ENCODE data around the gene LIN7C.

The LIN7C gene

DNA sequence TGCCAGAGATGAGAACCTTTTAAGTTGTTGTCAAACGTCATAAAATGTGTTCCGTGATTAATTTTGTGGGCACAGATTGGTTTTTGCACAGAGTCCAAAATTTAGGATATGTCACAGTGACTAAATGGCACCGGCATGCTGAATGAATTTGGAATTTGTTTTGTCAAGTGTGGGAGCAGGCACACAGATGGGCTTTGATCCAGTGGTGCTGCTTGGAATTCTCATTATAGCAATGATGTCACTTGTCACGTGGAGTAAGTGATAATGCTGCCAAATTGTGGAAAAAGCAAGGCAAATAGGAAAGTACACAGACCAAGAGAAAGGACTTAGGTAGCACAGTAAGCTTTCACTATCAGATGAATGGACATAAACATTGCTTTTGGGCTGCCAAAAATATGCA, 8.0 kb upstream of the LIN7C start:
- TF ChIP-seq CTCF (IDR thresholded peaks at IDR 0.05; ENCODE audit: low read depth, low read length, missing control alignments), result no peak
- H3K27ac ChIP-seq, result no peak overlapping the region
- H3K36me3 ChIP-seq (replicated peaks), result no peaks in the 10 kb centered on the region
- no peak overlapping the region for H3K4me3 ChIP-seq (ENCODE audit: low read depth, low read length)
- DNase-seq, result no peak
- H3K27me3 ChIP-seq (replicated peaks), result no peaks in the 10 kb centered on the region
- in situ Hi-C loops (cut with HindIII; ENCODE audit: low pct_ligation_motif_present, low sequenced_read_pairs), result no loop called here

GRCh38 chr11:27514076-27514475, 7.5 kb upstream of the LIN7C start:
- no peak for TF ChIP-seq CTCF (IDR thresholded peaks at IDR 0.05; ENCODE audit: low read depth, low read length, missing control alignments)
- Histone ChIP-seq H3K27me3 (replicated peaks) (no peaks in the 10 kb centered on the region), H3K4me3 (ENCODE audit: low read depth, low read length) (no peak overlapping the region), H3K36me3 (replicated peaks) (no peaks in the 10 kb centered on the region), H3K27ac (no peak overlapping the region)
- no peak for DNase-seq
- in situ Hi-C loops (cut with HindIII; ENCODE audit: low pct_ligation_motif_present, low sequenced_read_pairs), result no loop called here

DNA sequence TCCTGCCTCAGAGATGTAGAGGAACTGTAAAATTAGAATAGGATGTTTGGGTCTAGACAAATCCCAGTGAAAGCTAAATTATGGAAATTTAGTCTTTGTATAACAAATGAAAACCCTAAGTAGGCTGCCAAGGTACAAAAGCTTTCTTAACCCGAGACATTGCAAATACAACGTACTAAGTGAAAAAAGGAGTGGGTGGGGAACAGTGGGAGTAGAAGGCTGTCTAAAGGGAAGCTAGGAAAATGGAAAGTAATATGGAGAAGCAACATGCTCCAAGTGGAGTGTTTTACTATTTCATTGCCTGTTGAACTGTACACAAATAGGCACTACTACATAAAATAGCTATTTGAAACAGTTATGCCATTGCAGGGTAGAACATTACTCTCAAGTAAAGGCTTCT, 6.8 kb upstream of the LIN7C start:
- Histone ChIP-seq H3K27me3 (replicated peaks) (no peaks in the 10 kb centered on the region), H3K36me3 (replicated peaks) (no peaks in the 10 kb centered on the region), H3K4me3 (ENCODE audit: low read depth, low read length) (no peak overlapping the region), H3K27ac (no peak overlapping the region)
- in situ Hi-C loops (cut with HindIII; ENCODE audit: low pct_ligation_motif_present, low sequenced_read_pairs), result no loop called here
- no peak for DNase-seq
- no peak for TF ChIP-seq CTCF (IDR thresholded peaks at IDR 0.05; ENCODE audit: low read depth, low read length, missing control alignments)

GRCh38 chr11:27512238-27512637, 5.7 kb upstream of the LIN7C start:
- no peak overlapping the region for H3K4me3 ChIP-seq (ENCODE audit: low read depth, low read length)
- no peaks in the 10 kb centered on the region for H3K27me3 ChIP-seq (replicated peaks)
- in situ Hi-C loops (cut with HindIII; ENCODE audit: low pct_ligation_motif_present, low sequenced_read_pairs), result no loop called here
- TF ChIP-seq CTCF (IDR thresholded peaks at IDR 0.05; ENCODE audit: low read depth, low read length, missing control alignments), result no peak
- no peak for DNase-seq
- no peak overlapping the region for H3K27ac ChIP-seq
- no peaks in the 10 kb centered on the region for H3K36me3 ChIP-seq (replicated peaks)

DNA sequence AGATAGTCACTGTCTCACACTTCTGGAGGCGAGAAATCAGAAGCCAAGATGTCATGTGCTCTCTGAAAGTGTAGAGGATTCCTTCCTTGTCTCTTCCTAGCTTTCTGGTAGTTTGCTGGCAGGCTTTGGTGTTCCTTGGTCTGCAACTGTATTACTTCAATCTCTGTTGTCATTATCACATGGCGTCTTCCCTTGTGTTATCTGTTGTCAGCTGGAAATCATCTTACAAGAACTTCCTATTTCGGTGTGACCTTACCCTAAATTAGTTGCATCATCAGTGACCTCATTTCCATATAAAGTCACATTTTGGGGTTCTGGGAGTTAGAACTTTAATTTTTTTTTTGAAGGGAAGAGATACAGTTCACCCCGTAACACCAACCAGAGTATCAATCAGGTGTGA, 3.3 kb upstream of the LIN7C start:
- no peak overlapping the region for H3K4me3 ChIP-seq (ENCODE audit: low read depth, low read length)
- no peak for DNase-seq
- in situ Hi-C loops (cut with HindIII; ENCODE audit: low pct_ligation_motif_present, low sequenced_read_pairs), result no loop called here

More for the DNA sequence above, 3.3 kb upstream of the LIN7C start:
- H3K36me3 ChIP-seq (replicated peaks), result no peaks in the 10 kb centered on the region
- no peaks in the 10 kb centered on the region for H3K27me3 ChIP-seq (replicated peaks)
- no peak for TF ChIP-seq CTCF (IDR thresholded peaks at IDR 0.05; ENCODE audit: low read depth, low read length, missing control alignments)
- no peak overlapping the region for H3K27ac ChIP-seq

All from brain microvascular endothelial cell (primary cell).